HepG2 (cell line): Measurements from ENCODE around the gene SNIP1. TPM values are rescaled to one million over a fixed set of nuclear protein-coding genes. Genes with fewer than 3 reads are reported as not detected.

ENCODE experiments used
- ATAC-seq: fragments of 200-7000 bp; cut with Tn5 transposase; 3 replicates; pipeline ENCODE4 v1.9.1; 2020; ENCODE audit warnings: mild to moderate bottlenecking, moderate library complexity
- Bru-seq: library from RNA; stranded (reverse); fragments of 400-500 nt; gene quantifications from one replicate; lab custom pipeline; 2021; lab: Mats Ljungman, UMichigan
- BruChase-seq, 2 experiments: library from RNA; stranded (reverse); fragments of 400-500 nt; gene quantifications; one replicate each; lab custom pipeline; 2021; lab: Mats Ljungman, UMichigan
- BruUV-seq: library from RNA; stranded (reverse); fragments of 400-500 nt; replicated peaks from 2 replicates; lab custom pipeline; 2021; lab: Mats Ljungman, UMichigan
- CTCF ChIA-PET: fragments of 300-600 bp; formaldehyde crosslinking; extraction: SDS; loops from one replicate; lab custom pipeline; 2021; ENCODE audit warnings: low total read pairs, inconsistent platforms, low intra/inter-chr PET ratio; lab: Yijun Ruan, JAX
- POLR2A ChIA-PET: fragments of 350-600 bp; sonication (Branson Sonifier 250); formaldehyde crosslinking; loops from one replicate; lab custom pipeline; 2020; ENCODE audit warnings: antibody characterized with exemption, inconsistent platforms; lab: Yijun Ruan, JAX
- DNase-seq: peaks from one replicate; pipeline ENCODE4 v3.0.0-alpha.2; 2015; ENCODE audit warnings: low spot score
- FAIRE-seq: peaks from 3 replicates; lab custom pipeline; 2011; peaks lifted over from hg19 to GRCh38; lab: Jason Lieb, UNC
- H2AFZ ChIP-seq: one replicate; pipeline ENCODE4 v1.6.1; 2011; ENCODE audit warnings: low read length, inconsistent platforms
- H3K27ac ChIP-seq: fragments of 300-600 bp; 3 replicates; pipeline ENCODE4 v1.8.0; 2011; ENCODE audit warnings: mixed run types, mild to moderate bottlenecking, mixed read lengths, low read length, inconsistent platforms; ENCODE audit not compliant: insufficient read depth; ENCODE audit errors: extremely low read length
- H3K27me3 ChIP-seq, 2 experiments: fragments of 200-600 bp in 1 of 2; 2 replicates in 1 of 2; 3 replicates in 1 of 2; pipeline versions ENCODE4 v1.6.0 to v1.8.0; 2011; ENCODE audit warnings: low read length in 2 of 2, mild to moderate bottlenecking in 2 of 2, moderate library complexity in 2 of 2, inconsistent platforms in 1 of 2; ENCODE audit not compliant: insufficient read depth in 2 of 2, control insufficient read depth in 1 of 2
- H3K36me3 ChIP-seq, 2 experiments: fragments of 200-600 bp in 1 of 2; replicated peaks in 1 of 2; 2 replicates in 1 of 2; 3 replicates in 1 of 2; pipeline versions ENCODE4 v1.5.1 to v1.8.0; 2011; ENCODE audit warnings: low read length in 2 of 2, inconsistent platforms in 1 of 2; ENCODE audit not compliant: insufficient read depth in 2 of 2, control insufficient read depth in 1 of 2
- H3K4me1 ChIP-seq: 2 replicates; pipeline ENCODE4 v1.5.1; 2012; ENCODE audit warnings: low read length, inconsistent platforms; ENCODE audit not compliant: insufficient read depth
- H3K4me2 ChIP-seq: 2 replicates; pipeline ENCODE4 v1.6.0; 2011; ENCODE audit warnings: low read depth, low read length, inconsistent platforms
- H3K4me3 ChIP-seq, 3 experiments: fragments of 200-600 bp in 1 of 3; sonication (generic), shearing (Covaris generic) in 1 of 3; replicated peaks in 1 of 3; 2 replicates each; pipeline ENCODE4 v1.5.1; 2011 to 2016; ENCODE audit warnings: low read length in 3 of 3, inconsistent platforms in 2 of 3, low read depth in 2 of 3, mild to moderate bottlenecking in 2 of 3, control low read depth in 1 of 3, mixed read lengths in 1 of 3; ENCODE audit not compliant: insufficient read depth in 1 of 3
- H3K79me2 ChIP-seq: one replicate; pipeline ENCODE4 v1.6.1; 2011; ENCODE audit warnings: low read length, inconsistent platforms; ENCODE audit not compliant: insufficient read depth
- H3K9ac ChIP-seq: 2 replicates; pipeline ENCODE4 v1.6.0; 2011; ENCODE audit warnings: mild to moderate bottlenecking, low read depth, low read length, inconsistent platforms; ENCODE audit not compliant: insufficient read depth
- H3K9me3 ChIP-seq: 2 replicates; pipeline ENCODE4 v1.5.1; 2012; ENCODE audit warnings: mild to moderate bottlenecking, low read length
- H4K20me1 ChIP-seq: 2 replicates; pipeline ENCODE4 v1.6.0; 2011; ENCODE audit warnings: inconsistent platforms, mild to moderate bottlenecking, low read length, moderate library complexity; ENCODE audit not compliant: insufficient read depth
- AGO2 ChIP-seq: fragments of 200-400 bp; formaldehyde crosslinking; optimal IDR thresholded peaks from 2 replicates; pipeline ENCODE3; 2017; ENCODE audit warnings: mild to moderate bottlenecking, low read depth, low read length, moderate library complexity
- ATF5 ChIP-seq: sonication (generic); formaldehyde crosslinking; IDR thresholded peaks from 2 replicates; pipeline ENCODE4 v1.4.0; 2020; ENCODE audit warnings: mild to moderate bottlenecking, low read depth, missing genetic modification reagents
- ESRRA ChIP-seq: sonication (generic); formaldehyde crosslinking; IDR thresholded peaks from 2 replicates; pipeline ENCODE4 v1.5.1; 2020; ENCODE audit warnings: mild to moderate bottlenecking, low read depth, missing genetic modification reagents
- HNF4G ChIP-seq, 2 experiments: sonication (generic) in 1 of 2; formaldehyde crosslinking in 1 of 2; IDR thresholded peaks; 2 replicates each; pipeline versions ENCODE4 v1.4.0 to v1.6.1; 2011 to 2020; ENCODE audit warnings: borderline replicate concordance in 2 of 2, low read depth in 2 of 2, mild to moderate bottlenecking in 2 of 2, low read length in 1 of 2, missing genetic modification reagents in 1 of 2, moderate library complexity in 1 of 2
- MAF1 ChIP-seq: sonication (generic); formaldehyde crosslinking; IDR thresholded peaks from 2 replicates; pipeline ENCODE4 v1.5.0; 2020; ENCODE audit warnings: missing genetic modification reagents, borderline replicate concordance
- POLR2AphosphoS5 ChIP-seq: IDR thresholded peaks from 2 replicates; pipeline ENCODE4 v1.6.1; 2012; ENCODE audit warnings: low read depth, low read length
- RFXANK ChIP-seq: IDR thresholded peaks from 2 replicates; pipeline ENCODE4 v1.6.1; 2016
- SP5 ChIP-seq: IDR thresholded peaks from 2 replicates; pipeline ENCODE4 v1.6.1; 2016; ENCODE audit warnings: low read depth, borderline replicate concordance
- STAG1 ChIP-seq: sonication (generic); formaldehyde crosslinking; IDR thresholded peaks from 2 replicates; pipeline ENCODE4 v1.4.0; 2020; ENCODE audit warnings: missing genetic modification reagents
- ZNF446 ChIP-seq: sonication (generic); formaldehyde crosslinking; IDR thresholded peaks from 2 replicates; pipeline ENCODE4 v1.5.0; 2020; ENCODE audit warnings: mild to moderate bottlenecking, missing genetic modification reagents
- ZNF562 ChIP-seq: sonication (generic); formaldehyde crosslinking; IDR thresholded peaks from 2 replicates; pipeline ENCODE4 v1.8.0; 2022; ENCODE audit warnings: missing genetic modification reagents, borderline replicate concordance
- ZNF605 ChIP-seq: sonication (generic); formaldehyde crosslinking; IDR thresholded peaks from 2 replicates; pipeline ENCODE4 v1.8.0; 2022; ENCODE audit warnings: mild to moderate bottlenecking, missing genetic modification reagents
- WGBS: methylation state at CpG from one replicate; pipeline ENCODE4 v1.1.6; 2017; ENCODE audit warnings: low lambda C conversion rate; 5-methylcytosine and 5-hydroxymethylcytosine counted together
- in situ Hi-C: cut with HindIII; loops from 2 replicates; pipeline ENCODE4 v1.10.0; 2017; ENCODE audit warnings: low pct_unique_long_range_greater_than_20kb; ENCODE audit not compliant: extremely low pct_ligation_motif_present
- intact Hi-C: fragments of 100-400 bp; cut with micrococcal nuclease; formaldehyde crosslinking; loops from one replicate; pipeline ENCODE4 v1.10.0; 2022; ENCODE audit not compliant: unreplicated experiment
- long read RNA-seq, 2 experiments: library from RNA in 1 of 2; library from polyadenylated mRNA in 1 of 2; stranded (forward) in 1 of 2; unstranded in 1 of 2; transcript quantifications; one replicate each; pipeline ENCODE4 v2.0.0, GENCODE V29; 2019 to 2022
- polyA minus RNA-seq, 3 experiments: library from RNA; depleted of rRNA, polyadenylated mRNA; stranded (reverse); fragments of >200 nt; gene quantifications; 2 replicates each; pipeline ENCODE4 v1.2.3, GENCODE V29; 2011; ENCODE audit warnings: low replicate concordance in 1 of 3
- polyA plus RNA-seq, 8 experiments: library from polyadenylated mRNA; depleted of rRNA in 3 of 8; stranded (reverse) in 7 of 8; unstranded in 1 of 8; fragments of >200 nt; fragmentation: Illumina TruSeq in 4 of 8; extraction: Trizol in 4 of 8; gene quantifications; 2 replicates each; pipeline versions ENCODE4 v1.2.1 to v1.2.3, GENCODE V29; 2011 to 2016; ENCODE audit warnings: low read depth in 4 of 8, missing spikeins in 1 of 8, mixed read lengths in 1 of 8; ENCODE audit not compliant: insufficient read depth in 1 of 8
- total RNA-seq, 5 experiments: library from RNA; depleted of rRNA; stranded (reverse); fragments of >200 nt; fragmentation: Illumina TruSeq; extraction: Trizol; gene quantifications; 2 replicates each; pipeline ENCODE4 v1.2.3, GENCODE V29; 2016; ENCODE audit warnings: low read depth in 1 of 5

Gene SNIP1
- total RNA-seq (2016; rRNA removed; fragmentation: Illumina TruSeq; extraction: Trizol) (10.9 and 11.2 TPM in 2 replicates), polyA plus RNA-seq (2011; rRNA removed) (5.5 and 6.2 TPM in 2 replicates), polyA minus RNA-seq (2011; rRNA and poly(A)+ RNA removed; ENCODE audit: low replicate concordance) (4.4 and 8.2 TPM in 2 replicates), Bru-seq, nascent RNA (percentile 84 among the genes with signal in this experiment), BruChase-seq, experiment 1, labeled RNA remaining after a 6-hour chase (percentile 85 among the genes with signal in this experiment), BruChase-seq, experiment 2, labeled RNA remaining after a 2-hour chase (percentile 89 among the genes with signal in this experiment)
- 0.71 and 1.1 TPM in 2 replicates for total RNA-seq (2016; cell fraction: cytosol; rRNA removed; fragmentation: Illumina TruSeq; extraction: Trizol; ENCODE audit: low read depth)
- 9.9 and 10.7 TPM in 2 replicates for total RNA-seq (2016; cell fraction: insoluble cytoplasmic fraction; rRNA removed; fragmentation: Illumina TruSeq; extraction: Trizol)
- total RNA-seq (2016; cell fraction: membrane; rRNA removed; fragmentation: Illumina TruSeq; extraction: Trizol), result 3.6 and 4.2 TPM in 2 replicates
- total RNA-seq (2016; cell fraction: nucleus; rRNA removed; fragmentation: Illumina TruSeq; extraction: Trizol), result 11.2 and 16.1 TPM in 2 replicates
- polyA plus RNA-seq (2011; cell fraction: cytosol; rRNA removed), result 4.2 and 4.9 TPM in 2 replicates
- 8.6 and 12.5 TPM in 2 replicates for polyA plus RNA-seq (2011; cell fraction: nucleus; rRNA removed)
- 5.8 and 6.5 TPM in 2 replicates for polyA plus RNA-seq (2012)
- 0.38 and 0.57 TPM in 2 replicates for polyA plus RNA-seq (2016; cell fraction: cytosol; fragmentation: Illumina TruSeq; extraction: Trizol; ENCODE audit: low read depth)
- polyA plus RNA-seq (2016; cell fraction: insoluble cytoplasmic fraction; fragmentation: Illumina TruSeq; extraction: Trizol; ENCODE audit: low read depth), result 12.0 and 14.1 TPM in 2 replicates
- 1.2 and 1.6 TPM in 2 replicates for polyA plus RNA-seq (2016; cell fraction: membrane; fragmentation: Illumina TruSeq; extraction: Trizol; ENCODE audit: low read depth)
- 13.5 and 14.6 TPM in 2 replicates for polyA plus RNA-seq (2016; cell fraction: nucleus; fragmentation: Illumina TruSeq; extraction: Trizol; ENCODE audit: insufficient read depth, low read depth)
- polyA minus RNA-seq (2011; cell fraction: cytosol; rRNA and poly(A)+ RNA removed), result 6.9 and 7.6 TPM in 2 replicates
- polyA minus RNA-seq (2011; cell fraction: nucleus; rRNA and poly(A)+ RNA removed), result 21.8 and 22.1 TPM in 2 replicates
- long read RNA-seq, experiment 1, full-length matches to known transcripts, result 4 of 5 reads
- long read RNA-seq, experiment 1, partial matches to known transcripts, result 0 of 5 reads
- long read RNA-seq, experiment 1, other reads (novel, unspliced or antisense), result 1 of 5 reads
- long read RNA-seq, experiment 2, full-length matches to known transcripts, result 6 of 19 reads
- long read RNA-seq, experiment 2, partial matches to known transcripts, result 10 of 19 reads
- long read RNA-seq, experiment 2, other reads (novel, unspliced or antisense), result 3 of 19 reads

DNA sequence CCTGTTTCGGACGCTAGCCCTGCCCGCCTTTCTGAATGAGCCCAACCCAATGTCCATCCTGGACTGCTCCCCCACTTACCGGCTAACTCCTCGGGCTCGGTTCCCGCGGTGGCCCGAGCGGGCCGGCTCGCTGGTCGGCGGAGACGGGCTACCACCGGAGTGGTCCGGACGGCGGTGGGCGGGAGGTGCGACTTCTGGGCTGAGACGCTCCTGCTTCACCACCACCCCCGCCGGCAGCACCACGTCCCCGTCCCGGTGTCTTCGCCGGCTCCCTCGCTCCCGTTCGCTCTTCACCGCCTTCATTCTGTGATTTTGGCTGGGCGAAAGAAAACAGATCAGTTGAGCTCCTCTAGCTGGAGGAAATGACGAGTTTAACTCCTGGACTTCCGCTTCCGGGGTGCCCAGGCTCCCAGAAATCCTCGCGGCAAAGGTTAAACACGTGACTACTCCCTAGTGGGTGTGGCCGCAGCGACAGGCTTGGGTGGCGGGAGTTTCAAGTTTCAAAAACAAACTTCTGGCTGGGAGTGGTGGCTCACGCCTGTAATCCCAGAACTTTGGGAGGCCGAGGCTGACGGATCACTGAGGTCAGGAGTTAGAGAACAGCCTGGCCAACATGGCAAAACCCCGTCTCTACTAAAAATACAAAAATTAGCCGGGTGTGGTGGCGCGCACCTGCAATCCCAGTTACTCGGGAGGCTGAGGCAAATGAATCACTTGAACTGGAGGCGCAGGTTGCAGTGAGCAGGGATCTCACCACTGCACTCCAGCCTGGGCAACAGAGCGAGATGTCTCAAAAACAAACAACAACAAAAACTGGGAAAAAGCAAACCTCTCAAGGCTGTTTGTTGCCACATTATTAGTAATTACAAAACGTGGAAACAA, at the start of gene SNIP1:
Gene SNIP1 (minus strand): TSS at position 367 of the 882 bp plus-strand sequence. CDS start 64 bp downstream, at position 303.
- FAIRE-seq, result peak; percentile 89
- peak; percentile 91 for ATAC-seq
- Histone ChIP-seq H3K9me3 (no peaks in the 10 kb centered on the region), H2AFZ (no peak within 1 kb of the TSS), H3K27me3 (no peaks in the 10 kb centered on the region; a peak in 1 of 5 replicates), H3K79me2 (peaks cover 34% of the 10 kb centered on the region), H3K4me1 (peaks cover 37% of the 10 kb centered on the region), H3K9ac (peak within 1 kb of the TSS; percentile 96), H3K36me3 (peaks cover 2 to 20% of the 10 kb centered on the region in 2 experiments; a peak in 3 of 5 replicates), H4K20me1 (no peaks in the 10 kb centered on the region; the same call in 1 of the 2 replicates), H3K4me3 (peak within 1 kb of the TSS; percentile 93 to 98 (median 93)), H3K27ac (peak within 1 kb of the TSS; percentile 70), H3K4me2 (peak within 1 kb of the TSS; percentile 85)
- ChIA-PET CTCF (no interaction called here), POLR2A (interaction anchor here (0.6 to 1.3 kb wide), 7 partner anchors 10 to 138 kb away, joined by 3 to 18 read pairs (median 6); partner anchors contain the start of genes GNL2 and MEAF6)
- intact Hi-C loops, result no loop called here
- 34% methylated on average over 24 of the region's 54 CpGs for WGBS
- in situ Hi-C loops, result no loop called here
- no TSS peak for BruUV-seq
- DNase-seq, result peak; percentile 92
- 0 out of 2 replicates have a peak, but pooled peaks have one; percentile 31 for TF ChIP-seq MAF1 (CRISPR knock-in tag)
- peak; percentile 30; the same call in 1 of the 2 replicates for TF ChIP-seq RFXANK (CRISPR knock-in tag)
- peak; percentile 89 for TF ChIP-seq POLR2AphosphoS5
- no peak for TF ChIP-seq ZNF446 (CRISPR knock-in tag)
- TF ChIP-seq AGO2, result peak; percentile 75
- no peak for TF ChIP-seq ESRRA (CRISPR knock-in tag)
- no peak for TF ChIP-seq ZNF562 (CRISPR knock-in tag)
- TF ChIP-seq ATF5 (CRISPR knock-in tag), result no peak
- TF ChIP-seq ZNF605, result peak; percentile 64
- TF ChIP-seq HNF4G (IDR thresholded peaks at IDR 0.05; ENCODE audit: borderline replicate concordance, low read depth, low read length), result no peak
- no peak for TF ChIP-seq HNF4G (CRISPR knock-in tag; IDR thresholded peaks at IDR 0.05; ENCODE audit: borderline replicate concordance, low read depth)
- TF ChIP-seq STAG1 (CRISPR knock-in tag), result no peak
- peak; percentile 64; the same call in 1 of the 2 replicates for TF ChIP-seq SP5
